Measurements from ENCODE around the gene ANK2. TPM values are rescaled to one million over a fixed set of nuclear protein-coding genes. Genes with fewer than 3 reads are reported as not detected.

Gene ANK2
- total RNA-seq, 1 donor from 2014 or later, result 4.5 TPM

DNA sequence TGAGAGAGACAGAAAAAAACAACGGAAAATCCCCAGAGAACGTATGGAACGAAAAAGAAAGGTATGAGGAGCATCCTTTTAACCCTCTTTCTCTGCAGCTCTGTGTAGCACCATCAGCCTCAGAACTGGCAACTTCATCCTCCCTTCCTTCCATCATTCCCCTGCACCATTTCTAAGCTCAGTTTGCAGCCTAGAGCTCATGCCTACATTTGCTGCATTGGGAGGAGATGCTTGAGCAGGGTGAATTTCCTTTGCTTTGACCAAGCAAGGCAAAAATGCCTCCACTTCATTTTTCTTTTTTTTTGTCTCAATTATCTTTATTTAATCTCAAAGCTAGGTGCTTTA is 67.9 kb downstream of the ANK2 start:
- POLR2A ChIA-PET, result no interaction called here
- Mint-ChIP-seq H3K9me3 (no peaks in the 10 kb centered on the region), H3K4me3 (no peak overlapping the region), H3K27me3 (no peaks in the 10 kb centered on the region), H3K27ac (no peak overlapping the region), H3K4me1 (no peaks in the 10 kb centered on the region), H3K36me3 (ENCODE audit: low read depth) (no peaks in the 10 kb centered on the region)
- DNase-seq (no peak), ATAC-seq (ENCODE audit: low read depth) (no peak)
- TF ChIP-seq, protein P1, sequence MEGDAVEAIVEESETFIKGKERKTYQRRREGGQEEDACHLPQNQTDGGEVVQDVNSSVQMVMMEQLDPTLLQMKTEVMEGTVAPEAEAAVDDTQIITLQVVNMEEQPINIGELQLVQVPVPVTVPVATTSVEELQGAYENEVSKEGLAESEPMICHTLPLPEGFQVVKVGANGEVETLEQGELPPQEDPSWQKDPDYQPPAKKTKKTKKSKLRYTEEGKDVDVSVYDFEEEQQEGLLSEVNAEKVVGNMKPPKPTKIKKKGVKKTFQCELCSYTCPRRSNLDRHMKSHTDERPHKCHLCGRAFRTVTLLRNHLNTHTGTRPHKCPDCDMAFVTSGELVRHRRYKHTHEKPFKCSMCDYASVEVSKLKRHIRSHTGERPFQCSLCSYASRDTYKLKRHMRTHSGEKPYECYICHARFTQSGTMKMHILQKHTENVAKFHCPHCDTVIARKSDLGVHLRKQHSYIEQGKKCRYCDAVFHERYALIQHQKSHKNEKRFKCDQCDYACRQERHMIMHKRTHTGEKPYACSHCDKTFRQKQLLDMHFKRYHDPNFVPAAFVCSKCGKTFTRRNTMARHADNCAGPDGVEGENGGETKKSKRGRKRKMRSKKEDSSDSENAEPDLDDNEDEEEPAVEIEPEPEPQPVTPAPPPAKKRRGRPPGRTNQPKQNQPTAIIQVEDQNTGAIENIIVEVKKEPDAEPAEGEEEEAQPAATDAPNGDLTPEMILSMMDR (IDR thresholded peaks at IDR 0.05), result no peak
- CTCF ChIA-PET, result no interaction called here
- intact Hi-C loops (cut with micrococcal nuclease), result no loop called here

DNA sequence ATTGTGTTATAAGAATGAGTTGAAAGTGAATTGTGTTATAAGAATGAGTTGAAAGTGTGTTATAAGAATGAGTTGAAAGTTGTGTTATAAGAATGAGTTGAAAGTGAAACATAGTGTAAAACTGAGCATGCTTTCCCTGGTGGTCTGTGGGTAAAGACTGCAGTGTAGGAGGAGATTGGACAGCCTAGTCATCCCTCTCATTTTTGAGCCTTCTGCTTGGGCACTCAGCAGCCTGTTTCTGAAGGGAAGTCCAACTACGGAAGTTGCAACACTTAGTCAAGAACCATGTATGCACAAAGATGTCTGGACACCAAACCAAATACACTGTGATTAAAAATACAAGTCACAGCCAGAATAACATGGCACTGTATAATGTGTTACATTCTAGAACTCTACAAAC is 72.6 kb downstream of the ANK2 start:
- H3K36me3 Mint-ChIP-seq (ENCODE audit: low read depth), result no peaks in the 10 kb centered on the region
- no peak for DNase-seq
- no peaks in the 10 kb centered on the region for H3K4me1 Mint-ChIP-seq
- TF ChIP-seq, protein P1 (IDR thresholded peaks at IDR 0.05), result no peak
- CTCF ChIA-PET, result no interaction called here
- H3K27me3 Mint-ChIP-seq, result no peaks in the 10 kb centered on the region
- H3K27ac Mint-ChIP-seq, result no peak overlapping the region
- POLR2A ChIA-PET, result no interaction called here
- H3K4me3 Mint-ChIP-seq, result no peak overlapping the region
- no peaks in the 10 kb centered on the region for H3K9me3 Mint-ChIP-seq
- intact Hi-C loops (cut with micrococcal nuclease), result no loop called here
- no peak for ATAC-seq (ENCODE audit: low read depth)

DNA sequence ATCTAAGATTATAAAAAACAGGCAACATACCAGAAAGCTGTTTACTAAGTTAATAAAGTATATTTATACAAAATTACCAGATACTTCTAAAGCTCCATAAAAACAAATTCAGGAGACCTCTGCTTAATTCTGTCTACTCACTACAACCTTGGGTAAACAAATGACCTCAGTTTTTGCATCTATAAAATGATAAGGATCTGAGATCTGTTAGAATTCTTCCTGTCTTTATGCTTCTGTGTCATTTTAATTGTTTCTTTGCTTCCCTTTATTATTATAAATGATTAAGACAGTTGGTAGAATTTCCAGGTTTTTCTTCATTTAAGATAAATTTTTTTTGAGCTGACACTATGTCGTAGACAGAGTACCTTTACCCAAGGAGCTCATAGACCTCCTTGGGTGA is 76.0 kb downstream of the ANK2 start:
- POLR2A ChIA-PET, result no interaction called here
- no peak for DNase-seq
- intact Hi-C loops (cut with micrococcal nuclease), result no loop called here
- Mint-ChIP-seq H3K4me1 (no peaks in the 10 kb centered on the region), H3K9me3 (no peaks in the 10 kb centered on the region), H3K36me3 (ENCODE audit: low read depth) (no peaks in the 10 kb centered on the region), H3K27me3 (no peaks in the 10 kb centered on the region), H3K4me3 (no peak overlapping the region), H3K27ac (no peak overlapping the region)
- TF ChIP-seq, protein P1 (IDR thresholded peaks at IDR 0.05), result no peak
- CTCF ChIA-PET, result no interaction called here
- no peak for ATAC-seq (ENCODE audit: low read depth)

DNA sequence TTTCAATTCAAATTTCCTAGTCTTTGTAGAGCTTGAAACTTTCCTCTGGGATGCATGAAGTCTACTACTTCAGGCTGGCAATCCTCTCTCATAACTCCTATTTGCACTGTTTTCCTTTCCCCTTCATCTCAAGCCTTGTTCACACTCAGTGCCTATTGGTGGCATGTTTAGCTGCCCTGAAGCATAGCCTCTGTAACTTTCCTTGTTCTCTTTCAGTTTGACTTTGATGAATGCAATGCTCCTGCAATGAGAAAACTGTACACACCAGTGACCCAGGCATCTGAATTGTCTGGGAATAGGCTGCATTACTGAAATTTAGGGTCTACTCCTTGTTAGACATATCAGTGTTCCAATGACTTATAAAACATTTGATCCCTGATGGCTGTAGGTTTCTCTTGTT is 81.7 kb downstream of the ANK2 start:
- TF ChIP-seq, protein P1 (IDR thresholded peaks at IDR 0.05), result no peak
- intact Hi-C loops (cut with micrococcal nuclease), result no loop called here
- H3K4me3 Mint-ChIP-seq, result no peak overlapping the region
- no peaks in the 10 kb centered on the region for H3K36me3 Mint-ChIP-seq (ENCODE audit: low read depth)
- ChIA-PET CTCF (no interaction called here), POLR2A (no interaction called here)
- no peaks in the 10 kb centered on the region for H3K9me3 Mint-ChIP-seq
- peaks cover 1% of the 10 kb centered on the region for H3K27me3 Mint-ChIP-seq
- H3K27ac Mint-ChIP-seq, result no peak overlapping the region
- H3K4me1 Mint-ChIP-seq, result no peaks in the 10 kb centered on the region
- DNase-seq (no peak), ATAC-seq (ENCODE audit: low read depth) (no peak)

DNA sequence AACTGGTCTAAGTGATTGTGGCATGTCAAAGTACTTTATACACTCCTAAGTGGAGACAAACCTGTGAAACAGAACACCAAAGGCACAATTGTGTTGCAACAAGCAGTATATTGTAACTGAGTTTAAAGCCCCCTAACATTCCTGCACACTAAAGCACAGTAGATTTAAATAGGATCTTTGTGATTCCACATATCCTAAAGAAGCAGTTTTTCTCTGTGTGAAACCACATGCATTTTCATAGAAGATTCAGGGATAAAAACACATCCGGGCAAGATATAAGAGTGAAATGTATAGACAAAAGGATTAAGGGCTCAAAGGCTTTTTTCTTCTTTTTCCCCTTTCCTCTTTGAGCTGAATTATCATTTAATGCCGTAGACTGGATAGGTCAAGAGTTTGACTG is 82.2 kb downstream of the ANK2 start:
- ATAC-seq (ENCODE audit: low read depth) (no peak), DNase-seq (no peak)
- CTCF ChIA-PET, result no interaction called here
- H3K36me3 Mint-ChIP-seq (ENCODE audit: low read depth), result no peaks in the 10 kb centered on the region
- intact Hi-C loops (cut with micrococcal nuclease), result no loop called here
- peaks cover 2% of the 10 kb centered on the region for H3K27me3 Mint-ChIP-seq
- no peaks in the 10 kb centered on the region for H3K4me1 Mint-ChIP-seq
- POLR2A ChIA-PET, result no interaction called here
- H3K4me3 Mint-ChIP-seq, result no peak overlapping the region
- TF ChIP-seq, protein P1 (IDR thresholded peaks at IDR 0.05), result no peak
- H3K9me3 Mint-ChIP-seq, result no peaks in the 10 kb centered on the region
- no peak overlapping the region for H3K27ac Mint-ChIP-seq
